Measurements from ENCODE around the gene TOPORS.
A peak's percentile ranks its signal among the peaks of the same experiment; 100 is the strongest.
"Not testable (repeated sequence)": the region's sequence is repeated elsewhere in the genome, so short reads cannot be mapped to it uniquely, and the experiment has no call there.

TOPORS gene

GRCh38 chr9:32554591-32554990 lies 2.2 kb upstream of the TOPORS start:
- Histone ChIP-seq H3K4me3 (ENCODE audit: low read length) (no peak overlapping the region), H3K9me3 (replicated peaks; ENCODE audit: low read length) (no peaks in the 10 kb centered on the region), H3K4me2 (ENCODE audit: low read length) (no peak overlapping the region), H3K36me3 (ENCODE audit: insufficient read depth, low read length) (no peaks in the 10 kb centered on the region), H3K9ac (ENCODE audit: low read depth, low read length) (no peak overlapping the region), H3K27me3 (ENCODE audit: control insufficient read depth, insufficient read depth, low read length) (no peaks in the 10 kb centered on the region), H3K4me1 (ENCODE audit: control insufficient read depth, insufficient read depth, low read length) (peaks cover 2% of the 10 kb centered on the region)

GRCh38 chr9:32554107-32554506 lies 1.7 kb upstream of the TOPORS start:
- no peak overlapping the region for H3K4me3 ChIP-seq (ENCODE audit: low read length)
- no peaks in the 10 kb centered on the region for H3K9me3 ChIP-seq (replicated peaks; ENCODE audit: low read length)
- no peaks in the 10 kb centered on the region for H3K36me3 ChIP-seq (ENCODE audit: insufficient read depth, low read length)
- no peaks in the 10 kb centered on the region for H3K27me3 ChIP-seq (ENCODE audit: control insufficient read depth, insufficient read depth, low read length)
- no peak overlapping the region for H3K9ac ChIP-seq (ENCODE audit: low read depth, low read length)
- peaks cover 2% of the 10 kb centered on the region for H3K4me1 ChIP-seq (ENCODE audit: control insufficient read depth, insufficient read depth, low read length)
- H3K4me2 ChIP-seq (ENCODE audit: low read length): no peak overlapping the region

- Histone ChIP-seq H3K4me1 (ENCODE audit: control insufficient read depth, insufficient read depth, low read length) (peaks cover 2% of the 10 kb centered on the region), H3K27me3 (ENCODE audit: control insufficient read depth, insufficient read depth, low read length) (no peaks in the 10 kb centered on the region), H3K4me2 (ENCODE audit: low read length) (peak overlapping the region; percentile 90), H3K4me3 (ENCODE audit: low read length) (peak overlapping the region; percentile 91), H3K9me3 (replicated peaks; ENCODE audit: low read length) (no peaks in the 10 kb centered on the region), H3K9ac (ENCODE audit: low read depth, low read length) (peak overlapping the region; percentile 98), H3K36me3 (ENCODE audit: insufficient read depth, low read length) (no peaks in the 10 kb centered on the region)
Observed at GRCh38 chr9:32551276-32552051, 922 bp downstream of the TOPORS start.

GRCh38 chr9:32550562-32551275 lies 1.7 kb downstream of the TOPORS start:
- H3K4me2 ChIP-seq (ENCODE audit: low read length): peak overlapping the region; percentile 90
- H3K27me3 ChIP-seq (ENCODE audit: control insufficient read depth, insufficient read depth, low read length): no peaks in the 10 kb centered on the region
- H3K4me3 ChIP-seq (ENCODE audit: low read length): peak overlapping the region; percentile 91
- peaks cover 2% of the 10 kb centered on the region for H3K4me1 ChIP-seq (ENCODE audit: control insufficient read depth, insufficient read depth, low read length)
- no peaks in the 10 kb centered on the region for H3K9me3 ChIP-seq (replicated peaks; ENCODE audit: low read length)
- H3K36me3 ChIP-seq (ENCODE audit: insufficient read depth, low read length): no peaks in the 10 kb centered on the region
- H3K9ac ChIP-seq (ENCODE audit: low read depth, low read length): peak overlapping the region; percentile 98

- Histone ChIP-seq H3K36me3 (ENCODE audit: insufficient read depth, low read length) (no peaks in the 10 kb centered on the region), H3K27me3 (ENCODE audit: control insufficient read depth, insufficient read depth, low read length) (no peaks in the 10 kb centered on the region), H3K4me2 (ENCODE audit: low read length) (peak overlapping the region; percentile 90), H3K4me3 (ENCODE audit: low read length) (peak overlapping the region; percentile 91), H3K9me3 (replicated peaks; ENCODE audit: low read length) (no peaks in the 10 kb centered on the region), H3K9ac (ENCODE audit: low read depth, low read length) (peak overlapping the region; percentile 98), H3K4me1 (ENCODE audit: control insufficient read depth, insufficient read depth, low read length) (peaks cover 2% of the 10 kb centered on the region)
Observed at GRCh38 chr9:32550150-32550561, 2.2 kb downstream of the TOPORS start.

GRCh38 chr9:32548213-32548612 lies 4.2 kb downstream of the TOPORS start:
- H3K4me2 ChIP-seq (ENCODE audit: low read length); H3K9ac ChIP-seq (ENCODE audit: low read depth, low read length); H3K4me3 ChIP-seq (ENCODE audit: low read length); H3K4me1 ChIP-seq (ENCODE audit: control insufficient read depth, insufficient read depth, low read length); H3K27me3 ChIP-seq (ENCODE audit: control insufficient read depth, insufficient read depth, low read length); H3K9me3 ChIP-seq (replicated peaks; ENCODE audit: low read length): not testable (repeated sequence)
- H3K36me3 ChIP-seq (ENCODE audit: insufficient read depth, low read length): peaks cover 10% of the 10 kb centered on the region

- Histone ChIP-seq H3K27me3 (ENCODE audit: control insufficient read depth, insufficient read depth, low read length) (no peaks in the 10 kb centered on the region), H3K9ac (ENCODE audit: low read depth, low read length) (no peak overlapping the region), H3K4me2 (ENCODE audit: low read length) (no peak overlapping the region), H3K36me3 (ENCODE audit: insufficient read depth, low read length) (peaks cover 24% of the 10 kb centered on the region), H3K4me3 (ENCODE audit: low read length) (no peak overlapping the region), H3K9me3 (replicated peaks; ENCODE audit: low read length) (no peaks in the 10 kb centered on the region), H3K4me1 (ENCODE audit: control insufficient read depth, insufficient read depth, low read length) (no peaks in the 10 kb centered on the region)
Observed at GRCh38 chr9:32545884-32546283, 6.5 kb downstream of the TOPORS start.

GRCh38 chr9:32543047-32543446 lies 9.3 kb downstream of the TOPORS start:
- H3K4me2 ChIP-seq (ENCODE audit: low read length): no peak overlapping the region

GRCh38 chr9:32533816-32534215 lies 18.6 kb downstream of the TOPORS start:
- Histone ChIP-seq H3K4me3 (ENCODE audit: low read length) (no peak overlapping the region), H3K9ac (ENCODE audit: low read depth, low read length) (no peak overlapping the region)

More at GRCh38 chr9:32543047-32543446, 9.3 kb downstream of the TOPORS start:
- no peaks in the 10 kb centered on the region for H3K4me1 ChIP-seq (ENCODE audit: control insufficient read depth, insufficient read depth, low read length)
- H3K36me3 ChIP-seq (ENCODE audit: insufficient read depth, low read length): peaks cover 30% of the 10 kb centered on the region
- no peaks in the 10 kb centered on the region for H3K9me3 ChIP-seq (replicated peaks; ENCODE audit: low read length)
- no peaks in the 10 kb centered on the region for H3K27me3 ChIP-seq (ENCODE audit: control insufficient read depth, insufficient read depth, low read length)
- H3K9ac ChIP-seq (ENCODE audit: low read depth, low read length): no peak overlapping the region
- H3K4me3 ChIP-seq (ENCODE audit: low read length): no peak overlapping the region

GRCh38 chr9:32533336-32533735 lies 19.1 kb downstream of the TOPORS start:
- no peak overlapping the region for H3K9ac ChIP-seq (ENCODE audit: low read depth, low read length)
- H3K9me3 ChIP-seq (replicated peaks; ENCODE audit: low read length): no peaks in the 10 kb centered on the region
- no peak overlapping the region for H3K4me2 ChIP-seq (ENCODE audit: low read length)
- H3K4me3 ChIP-seq (ENCODE audit: low read length): no peak overlapping the region
- no peaks in the 10 kb centered on the region for H3K4me1 ChIP-seq (ENCODE audit: control insufficient read depth, insufficient read depth, low read length)
- H3K36me3 ChIP-seq (ENCODE audit: insufficient read depth, low read length): peaks cover 8% of the 10 kb centered on the region
- H3K27me3 ChIP-seq (ENCODE audit: control insufficient read depth, insufficient read depth, low read length): no peaks in the 10 kb centered on the region

More at GRCh38 chr9:32533816-32534215, 18.6 kb downstream of the TOPORS start:
- H3K9me3 ChIP-seq (replicated peaks; ENCODE audit: low read length): no peaks in the 10 kb centered on the region
- H3K4me2 ChIP-seq (ENCODE audit: low read length): no peak overlapping the region
- H3K36me3 ChIP-seq (ENCODE audit: insufficient read depth, low read length): peaks cover 8% of the 10 kb centered on the region
- no peaks in the 10 kb centered on the region for H3K27me3 ChIP-seq (ENCODE audit: control insufficient read depth, insufficient read depth, low read length)
- H3K4me1 ChIP-seq (ENCODE audit: control insufficient read depth, insufficient read depth, low read length): no peaks in the 10 kb centered on the region

- Histone ChIP-seq H3K4me1 (ENCODE audit: control insufficient read depth, insufficient read depth, low read length) (peaks cover 15% of the 10 kb centered on the region), H3K4me2 (ENCODE audit: low read length) (peak overlapping the region; percentile 88), H3K27me3 (ENCODE audit: control insufficient read depth, insufficient read depth, low read length) (no peaks in the 10 kb centered on the region), H3K36me3 (ENCODE audit: insufficient read depth, low read length) (no peaks in the 10 kb centered on the region), H3K4me3 (ENCODE audit: low read length) (peak overlapping the region; percentile 82), H3K9ac (ENCODE audit: low read depth, low read length) (peak overlapping the region; percentile 79), H3K9me3 (replicated peaks; ENCODE audit: low read length) (no peaks in the 10 kb centered on the region)
Observed at GRCh38 chr9:32526707-32527048, 25.7 kb downstream of the TOPORS start.
